Activated naive CD4-positive, alpha-beta T cell (primary cell): ENCODE results near the gene PLCL2.

Experiments used
- DNase-seq, 4 experiments: peaks; one replicate each; lab custom pipeline; 2025; lab: John Stamatoyannopoulos, UW

Gene PLCL2

GRCh38 chr3:17011728-17012338 is 127.1 kb downstream of the PLCL2 start:
- no peak for DNase-seq

GRCh38 chr3:17013050-17013449 is 128.3 kb downstream of the PLCL2 start:
- DNase-seq, result no peak

GRCh38 chr3:17013571-17013970 is 128.8 kb downstream of the PLCL2 start:
- DNase-seq, result no peak

- DNase-seq, result no peak
Observed at GRCh38 chr3:17014284-17014683, 129.5 kb downstream of the PLCL2 start.

- DNase-seq, result no peak
Observed at GRCh38 chr3:17014709-17015108, 130.0 kb downstream of the PLCL2 start.

- DNase-seq, result no peak
Observed at GRCh38 chr3:17021614-17022013, 136.9 kb downstream of the PLCL2 start.

- DNase-seq, result peak in 1 of 4 experiments; percentile 2
Observed at GRCh38 chr3:17023006-17023664, 138.4 kb downstream of the PLCL2 start.

- DNase-seq, result no peak
Observed at GRCh38 chr3:17025594-17026139, 140.9 kb downstream of the PLCL2 start.

- DNase-seq, result no peak
Observed at GRCh38 chr3:17027318-17027717, 142.6 kb downstream of the PLCL2 start.

GRCh38 chr3:17028363-17028762 is 143.6 kb downstream of the PLCL2 start:
- no peak for DNase-seq

- DNase-seq, result no peak
Observed at GRCh38 chr3:17030438-17030837, 145.7 kb downstream of the PLCL2 start.

- no peak for DNase-seq
Observed at GRCh38 chr3:17030956-17031652, 146.3 kb downstream of the PLCL2 start.

- DNase-seq, result no peak
Observed at GRCh38 chr3:17032407-17033034, 147.8 kb downstream of the PLCL2 start.

GRCh38 chr3:17033516-17034168 is 148.9 kb downstream of the PLCL2 start:
- DNase-seq, result no peak

GRCh38 chr3:17035033-17035432 is 150.3 kb downstream of the PLCL2 start:
- DNase-seq, result no peak

- DNase-seq, result no peak
Observed at GRCh38 chr3:17035966-17036365, 151.2 kb downstream of the PLCL2 start.

- DNase-seq, result no peak
Observed at GRCh38 chr3:17038141-17038540, 153.4 kb downstream of the PLCL2 start.

GRCh38 chr3:17038900-17039553 is 154.3 kb downstream of the PLCL2 start:
- no peak for DNase-seq

- no peak for DNase-seq
Observed at GRCh38 chr3:17039594-17039993, 154.8 kb downstream of the PLCL2 start.

GRCh38 chr3:17040322-17040989 is 155.7 kb downstream of the PLCL2 start:
- no peak for DNase-seq

- no peak for DNase-seq
Observed at GRCh38 chr3:17040990-17041377, 156.2 kb downstream of the PLCL2 start.
